Erythroblast (primary cell): ENCODE results near the gene FALEC.

Source experiments
- GATA1 ChIP-seq: IDR thresholded peaks from 2 replicates; pipeline ENCODE4 v1.6.1; 2011; ENCODE audit warnings: low read depth, mild to moderate bottlenecking, control low read depth, low read length, moderate library complexity
- POLR2A ChIP-seq: IDR thresholded peaks from 2 replicates; pipeline ENCODE4 v1.6.1; 2011; ENCODE audit warnings: mild to moderate bottlenecking, low read length

- no peak for TF ChIP-seq POLR2A
- TF ChIP-seq GATA1, result no peak
Measured at GRCh38 chr1:150479370-150479769, 36.2 kb upstream of the FALEC start.
